KOPT-K1 (cell line): ENCODE data around the gene FOXO1.

Experiments used
- H3K27ac ChIP-seq: fragments of 200-600 bp; sonication (generic); 2 replicates; pipeline ENCODE4 v1.5.1; 2016; ENCODE audit warnings: antibody characterized with exemption, mild to moderate bottlenecking, low read depth, low read length; ENCODE audit not compliant: poor library complexity, severe bottlenecking
- H3K36me3 ChIP-seq: fragments of 200-600 bp; sonication (generic); 2 replicates; pipeline ENCODE4 v1.5.1; 2017; ENCODE audit warnings: antibody characterized with exemption, mild to moderate bottlenecking, low read length, moderate library complexity; ENCODE audit not compliant: insufficient read depth
- H3K9me3 ChIP-seq: fragments of 200-600 bp; sonication (generic); 2 replicates; pipeline ENCODE4 v1.5.1; 2017; ENCODE audit warnings: antibody characterized with exemption, low read length, mild to moderate bottlenecking; ENCODE audit not compliant: insufficient read depth, poor library complexity, severe bottlenecking

The FOXO1 gene

GRCh38 chr13:40589285-40590109, 76.9 kb downstream of the FOXO1 start:
- Histone ChIP-seq H3K27ac (no peak overlapping the region), H3K9me3 (no peaks in the 10 kb centered on the region), H3K36me3 (no peaks in the 10 kb centered on the region)

- H3K36me3 ChIP-seq, result no peaks in the 10 kb centered on the region
- H3K9me3 ChIP-seq, result no peaks in the 10 kb centered on the region
- no peak overlapping the region for H3K27ac ChIP-seq
Observed at GRCh38 chr13:40588101-40588500, 78.3 kb downstream of the FOXO1 start.

- Histone ChIP-seq H3K9me3 (no peaks in the 10 kb centered on the region), H3K36me3 (no peaks in the 10 kb centered on the region), H3K27ac (no peak overlapping the region)
Observed at GRCh38 chr13:40586886-40587565, 79.4 kb downstream of the FOXO1 start.

- Histone ChIP-seq H3K9me3 (no peaks in the 10 kb centered on the region), H3K36me3 (no peaks in the 10 kb centered on the region), H3K27ac (no peak overlapping the region)
Observed at GRCh38 chr13:40585911-40586471, 80.5 kb downstream of the FOXO1 start.

GRCh38 chr13:40583738-40584137, 82.7 kb downstream of the FOXO1 start:
- Histone ChIP-seq H3K9me3 (no peaks in the 10 kb centered on the region), H3K36me3 (no peaks in the 10 kb centered on the region), H3K27ac (no peak overlapping the region)

- Histone ChIP-seq H3K36me3 (no peaks in the 10 kb centered on the region), H3K27ac (no peak overlapping the region), H3K9me3 (no peaks in the 10 kb centered on the region)
Observed at GRCh38 chr13:40582531-40582930, 83.9 kb downstream of the FOXO1 start.

- Histone ChIP-seq H3K36me3 (no peaks in the 10 kb centered on the region), H3K9me3 (no peaks in the 10 kb centered on the region), H3K27ac (no peak overlapping the region)
Observed at GRCh38 chr13:40581277-40581579, 85.2 kb downstream of the FOXO1 start.

- H3K9me3 ChIP-seq, result no peaks in the 10 kb centered on the region
- no peak overlapping the region for H3K27ac ChIP-seq
- no peaks in the 10 kb centered on the region for H3K36me3 ChIP-seq
Observed at GRCh38 chr13:40580566-40581276, 85.7 kb downstream of the FOXO1 start.

- no peaks in the 10 kb centered on the region for H3K9me3 ChIP-seq
- H3K27ac ChIP-seq, result no peak overlapping the region
Observed at GRCh38 chr13:40579535-40579934, 86.9 kb downstream of the FOXO1 start.

GRCh38 chr13:40578055-40578454, 88.4 kb downstream of the FOXO1 start:
- H3K27ac ChIP-seq, result no peak overlapping the region

More at GRCh38 chr13:40579535-40579934, 86.9 kb downstream of the FOXO1 start:
- H3K36me3 ChIP-seq, result no peaks in the 10 kb centered on the region

GRCh38 chr13:40576369-40576768, 90.1 kb downstream of the FOXO1 start:
- no peak overlapping the region for H3K27ac ChIP-seq
- no peaks in the 10 kb centered on the region for H3K36me3 ChIP-seq
- H3K9me3 ChIP-seq, result no peaks in the 10 kb centered on the region

More at GRCh38 chr13:40578055-40578454, 88.4 kb downstream of the FOXO1 start:
- H3K36me3 ChIP-seq, result no peaks in the 10 kb centered on the region
- H3K9me3 ChIP-seq, result no peaks in the 10 kb centered on the region

GRCh38 chr13:40572961-40573360, 93.5 kb downstream of the FOXO1 start:
- H3K9me3 ChIP-seq, result no peaks in the 10 kb centered on the region
- no peaks in the 10 kb centered on the region for H3K36me3 ChIP-seq
- no peak overlapping the region for H3K27ac ChIP-seq

GRCh38 chr13:40571338-40571963, 95.0 kb downstream of the FOXO1 start:
- Histone ChIP-seq H3K27ac (no peak overlapping the region), H3K36me3 (no peaks in the 10 kb centered on the region), H3K9me3 (no peaks in the 10 kb centered on the region)

GRCh38 chr13:40570930-40571329, 95.5 kb downstream of the FOXO1 start:
- Histone ChIP-seq H3K27ac (no peak overlapping the region), H3K36me3 (no peaks in the 10 kb centered on the region), H3K9me3 (no peaks in the 10 kb centered on the region)

GRCh38 chr13:40569024-40569350, 97.5 kb downstream of the FOXO1 start:
- Histone ChIP-seq H3K36me3 (no peaks in the 10 kb centered on the region), H3K27ac (no peak overlapping the region), H3K9me3 (no peaks in the 10 kb centered on the region)
